Hematopoietic multipotent progenitor cell treated with erythropoietin and hydrocortisone succinate and interleukin-3 and kit ligand, for 17 days (in vitro differentiated cells): ENCODE results near the gene MGLL.

Experiments
- DNase-seq: peaks from one replicate; pipeline ENCODE4 v3.0.0-alpha.2; 2015; ENCODE audit warnings: low spot score

Gene MGLL

DNA sequence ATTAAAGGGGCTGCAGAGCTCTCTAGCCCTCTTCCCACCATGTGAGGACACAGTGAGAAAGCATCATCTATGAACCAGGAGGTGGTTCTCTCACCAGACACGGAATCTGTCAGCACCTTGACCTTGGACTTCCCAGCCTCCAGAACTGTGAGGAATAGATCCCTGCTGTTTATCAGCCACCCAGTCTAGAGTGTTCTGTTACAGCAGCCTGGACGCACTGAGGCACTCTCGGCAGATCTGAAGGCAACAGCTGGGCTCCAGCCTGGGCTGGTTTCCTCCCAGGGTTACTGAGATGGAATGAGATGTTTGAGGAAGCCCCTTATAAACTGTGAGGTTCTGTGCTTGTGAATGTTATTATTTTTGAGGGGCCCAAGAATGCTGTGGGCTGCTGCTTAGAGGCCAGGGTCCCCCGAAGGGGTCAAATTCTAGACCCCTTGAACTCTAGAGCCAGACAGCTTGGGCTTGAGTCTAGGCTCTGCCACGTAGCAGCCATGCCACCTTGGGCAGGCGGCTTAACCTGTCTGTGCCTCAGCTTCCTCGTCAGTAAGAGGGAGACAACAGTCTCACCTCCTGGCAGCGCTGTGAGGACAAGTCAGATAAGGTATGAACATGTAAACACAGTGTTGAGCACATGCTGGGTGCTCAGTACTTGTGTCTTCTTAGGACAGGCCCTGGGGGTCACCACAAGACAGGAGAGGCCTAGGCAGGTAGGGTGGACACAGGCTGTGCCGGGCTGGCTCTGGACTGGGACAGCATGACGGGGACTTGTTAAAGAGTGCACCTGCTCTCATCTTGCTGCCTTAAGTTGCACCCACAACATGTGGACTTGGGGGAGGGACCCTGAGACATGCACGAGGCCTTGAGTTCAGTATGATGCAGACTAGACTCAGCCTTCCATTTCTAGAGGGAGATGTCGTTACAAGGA is 49.2 kb downstream of the MGLL start:
- no peak for DNase-seq

GRCh38 chr3:127772273-127772672 is 50.0 kb downstream of the MGLL start:
- no peak for DNase-seq

DNA sequence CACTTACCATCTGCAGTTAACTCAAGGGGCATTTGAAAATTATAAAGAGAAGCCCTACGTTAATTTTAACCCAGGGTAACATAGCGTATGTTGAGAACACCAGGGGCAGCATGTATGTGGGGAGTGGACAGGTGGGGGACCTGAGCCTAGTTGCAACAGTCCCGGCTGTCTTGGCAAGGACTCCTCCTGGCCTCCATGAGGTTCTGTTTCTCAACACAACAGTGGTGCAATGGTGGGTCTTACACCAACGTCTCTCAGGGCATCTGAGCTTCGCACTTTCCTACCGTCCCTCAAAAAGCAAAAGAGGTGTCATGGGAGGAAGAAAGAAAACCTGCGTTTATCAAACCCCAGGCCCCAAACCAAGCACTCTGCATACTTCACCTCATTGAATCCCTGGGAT is 50.6 kb downstream of the MGLL start:
- no peak for DNase-seq

DNA sequence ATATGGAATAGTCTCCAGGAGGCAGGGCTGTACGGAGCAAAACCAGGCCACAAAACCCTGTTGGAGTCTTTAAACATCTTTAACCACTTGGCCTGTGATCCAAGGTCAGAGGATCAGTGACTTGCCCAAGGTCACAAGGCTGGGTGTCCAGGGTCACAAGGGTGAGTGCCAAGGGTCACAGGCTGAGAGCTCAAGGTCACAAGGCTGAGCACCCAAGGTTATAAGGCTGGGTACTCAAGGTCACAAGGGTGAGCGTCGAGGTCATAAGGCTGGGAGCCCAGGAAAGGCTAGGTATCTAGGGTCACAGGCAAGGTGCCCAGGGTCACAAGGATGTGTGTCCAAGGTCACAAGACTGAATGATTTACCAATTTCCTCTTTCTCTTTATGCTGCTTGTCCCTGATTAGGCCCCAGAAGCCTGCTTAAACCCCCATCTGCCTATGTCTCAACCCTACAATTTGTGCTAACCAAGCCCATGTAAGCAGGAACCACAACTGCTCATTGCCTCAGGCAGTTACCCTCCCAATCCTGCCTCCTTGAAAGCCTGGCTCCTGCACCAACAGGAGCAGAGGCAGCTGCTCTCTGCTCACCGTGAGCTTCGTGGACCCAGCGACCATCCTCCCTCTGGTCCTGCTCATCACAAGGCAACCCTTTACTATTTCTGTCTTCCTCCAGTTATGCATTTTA is 51.5 kb downstream of the MGLL start:
- no peak for DNase-seq

DNA sequence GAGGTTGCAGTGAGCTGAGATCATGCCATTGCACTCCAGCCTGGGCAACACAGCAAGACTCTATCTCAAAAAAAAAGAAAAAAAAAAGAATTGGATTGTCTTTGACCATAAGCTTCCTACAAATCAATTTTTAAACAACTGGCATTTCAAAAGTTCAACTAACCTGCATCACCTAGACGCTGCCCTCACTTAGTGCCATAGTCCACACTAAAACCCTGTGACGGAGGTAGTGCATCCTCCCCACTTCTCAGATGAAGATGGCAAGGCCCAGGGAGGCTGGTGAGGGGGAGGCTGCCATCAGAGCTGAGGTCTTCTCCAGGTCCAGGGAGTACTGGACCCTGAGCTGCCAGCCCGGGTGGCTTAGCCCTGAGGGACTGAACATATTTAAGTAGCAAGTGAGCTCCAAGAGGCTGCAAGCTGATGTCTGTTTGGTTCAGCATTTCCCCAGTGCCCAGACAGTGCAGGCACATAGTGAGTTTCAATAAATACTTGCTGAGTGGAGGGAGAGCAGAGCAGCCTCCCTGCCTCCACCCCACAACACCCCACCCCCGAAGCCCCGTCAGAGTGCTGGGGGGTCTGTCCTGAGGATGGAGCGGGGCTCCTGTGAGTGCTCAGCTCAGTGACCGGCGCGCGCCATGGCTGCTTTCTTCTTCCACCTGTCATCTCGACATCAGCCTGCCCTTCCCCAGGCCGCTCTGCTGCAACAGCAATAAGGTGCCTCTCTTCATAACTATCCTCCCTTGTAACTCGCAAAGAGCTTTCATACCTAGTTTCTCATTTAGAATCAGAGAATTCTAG is 52.8 kb downstream of the MGLL start:
- DNase-seq: no peak

DNA sequence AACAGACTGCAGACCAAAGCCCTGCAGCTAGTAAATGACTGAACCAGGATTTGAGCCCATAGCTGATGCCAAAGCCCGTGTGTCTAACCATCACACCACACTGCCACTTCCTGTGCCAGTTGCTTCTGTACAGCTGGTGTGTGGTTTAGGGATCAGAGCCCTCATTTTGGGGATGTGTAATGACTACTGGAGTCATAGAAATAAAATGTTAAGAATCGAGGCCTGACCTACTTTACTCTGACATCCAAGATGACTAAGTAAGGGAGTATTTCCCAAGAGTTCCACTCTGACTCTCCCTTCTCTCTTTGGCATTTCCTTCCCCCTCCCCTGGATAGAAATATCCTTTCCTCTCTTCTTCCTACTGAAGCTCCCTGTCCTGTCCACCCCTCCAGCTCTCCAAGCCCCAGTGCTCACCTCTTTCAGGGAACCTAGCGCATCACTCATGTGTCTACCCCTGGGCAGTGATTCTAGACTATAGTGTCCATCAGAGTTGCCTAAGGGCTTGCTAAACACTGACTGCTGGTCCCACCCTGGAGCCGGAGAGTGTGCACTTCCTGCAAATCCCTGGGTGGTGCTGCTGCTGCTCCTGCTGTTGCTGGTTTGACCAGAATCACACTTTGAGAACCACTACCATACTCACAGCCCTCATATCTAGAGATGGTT is 53.8 kb downstream of the MGLL start:
- DNase-seq: no peak

DNA sequence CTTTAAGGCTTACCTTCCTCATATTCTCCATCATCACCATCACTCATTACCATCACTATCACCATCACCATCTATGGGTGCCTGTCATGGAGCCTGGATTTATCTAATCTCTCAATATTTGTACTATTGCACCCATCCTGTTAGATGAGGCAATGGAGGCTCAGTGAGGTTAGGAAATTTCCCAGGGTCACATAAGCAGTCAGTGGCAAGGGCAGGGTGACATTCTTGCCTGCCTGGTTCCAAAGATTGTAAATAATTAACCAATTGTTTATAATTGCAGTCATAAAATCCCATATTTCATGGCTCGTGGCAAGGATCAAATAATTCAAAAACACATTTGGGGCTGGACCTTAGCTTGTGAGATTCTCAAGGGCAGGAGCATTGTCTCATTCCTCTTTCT is 55.2 kb downstream of the MGLL start:
- no peak for DNase-seq

- no peak for DNase-seq
These were observed 56.6 kb downstream of the MGLL start for GRCh38 chr3:127765735-127766134.

- DNase-seq: no peak
These were observed 57.4 kb downstream of the MGLL start for GRCh38 chr3:127764841-127765362.

DNA sequence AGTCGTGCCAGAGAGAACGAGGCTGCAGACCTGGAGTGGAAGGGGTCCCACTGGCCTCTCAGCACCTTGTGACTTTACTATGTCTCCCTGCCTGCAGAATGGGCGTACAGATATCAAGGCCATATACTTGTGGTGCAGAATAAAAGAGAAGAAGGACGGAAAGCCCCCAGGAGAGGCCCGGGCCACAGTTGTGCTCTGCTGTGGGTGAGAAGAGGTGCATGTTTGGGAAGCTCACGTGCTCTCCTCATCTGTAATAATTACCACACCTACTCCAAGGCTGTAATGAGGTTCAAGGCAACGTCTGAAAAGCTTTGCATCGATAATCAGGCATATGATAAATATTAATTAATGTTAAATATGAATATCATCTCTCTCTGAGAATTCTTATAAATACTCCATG is 58.0 kb downstream of the MGLL start:
- no peak for DNase-seq

DNA sequence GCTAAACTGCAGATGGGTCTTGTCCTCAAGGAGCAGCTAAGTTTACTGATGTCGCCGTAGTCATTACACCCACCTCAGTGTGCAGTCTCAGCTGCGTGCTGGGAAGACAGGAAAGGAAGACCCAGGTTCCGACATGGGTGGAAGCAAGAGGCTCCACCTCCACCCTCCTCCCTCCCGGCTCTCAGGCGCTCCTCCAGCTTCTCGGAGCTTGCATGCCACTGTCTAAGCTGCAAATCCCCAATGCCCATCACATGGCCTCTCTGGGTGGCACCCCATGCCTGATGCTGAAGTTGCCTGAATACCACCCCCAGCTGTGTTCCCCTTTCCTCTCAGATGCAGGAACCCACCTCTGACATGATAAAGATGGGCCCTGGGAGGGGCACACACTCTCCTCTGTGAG is 58.5 kb downstream of the MGLL start:
- DNase-seq: no peak

- DNase-seq: no peak
These were observed 59.0 kb downstream of the MGLL start for GRCh38 chr3:127763337-127763736.

GRCh38 chr3:127762787-127763105 is 59.6 kb downstream of the MGLL start:
- no peak for DNase-seq

DNA sequence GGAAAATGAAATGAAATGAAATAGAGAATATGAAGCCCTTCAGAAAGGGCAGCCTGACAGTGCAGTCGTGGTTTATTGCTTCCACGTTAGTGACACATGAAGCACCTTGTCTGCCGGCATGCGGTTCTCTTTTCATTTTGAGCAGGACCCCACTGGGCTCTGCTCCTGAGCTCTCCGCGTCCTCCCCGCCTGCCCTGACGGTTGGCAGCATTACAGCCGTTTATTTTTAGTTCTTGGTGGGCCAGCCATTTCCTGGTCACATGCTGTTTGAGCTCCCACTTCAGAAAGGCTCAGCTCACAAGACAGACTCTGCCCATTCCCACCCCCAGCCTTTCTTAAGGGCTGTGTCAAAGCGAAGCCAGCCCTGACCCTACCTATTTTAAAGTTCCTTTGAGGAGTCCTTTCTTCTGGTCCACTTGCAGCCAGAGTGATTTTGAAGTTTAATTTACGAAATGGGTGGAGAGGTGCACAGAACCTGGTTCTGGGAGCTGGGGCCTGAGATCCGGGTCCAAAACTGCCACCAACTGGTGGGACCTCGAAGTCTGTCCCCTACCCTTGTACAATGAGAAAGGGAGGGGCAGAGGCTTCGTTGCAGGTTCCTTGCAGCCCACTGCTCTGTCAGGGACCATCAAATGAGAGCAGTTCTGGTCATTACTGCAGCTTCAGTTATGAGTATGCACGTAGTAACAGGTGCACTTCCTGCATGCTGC is 60.1 kb downstream of the MGLL start:
- DNase-seq: no peak

GRCh38 chr3:127761441-127761801 is 60.9 kb downstream of the MGLL start:
- DNase-seq: peak; percentile 28

- no peak for DNase-seq
These were observed 61.4 kb downstream of the MGLL start for GRCh38 chr3:127760791-127761440.

DNA sequence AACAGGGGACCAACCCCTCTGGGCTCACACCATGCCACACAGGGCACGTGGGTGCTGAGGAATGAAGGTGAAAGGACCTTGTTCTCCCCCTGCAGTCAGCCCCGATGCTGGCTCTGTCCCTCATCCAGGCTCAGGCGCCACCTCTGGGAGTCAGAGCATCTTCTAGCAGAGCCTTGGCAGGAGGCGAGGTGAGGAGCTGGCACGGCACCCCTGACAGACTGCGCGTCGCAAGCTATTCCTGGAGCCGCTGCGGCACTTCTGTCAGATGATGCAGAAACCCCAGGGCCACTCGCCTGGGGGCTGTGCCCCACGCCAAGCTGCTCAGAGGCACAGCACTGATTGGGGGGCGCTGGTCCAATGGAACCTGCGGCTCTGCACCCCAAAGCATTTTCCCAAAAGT is 62.0 kb downstream of the MGLL start:
- no peak for DNase-seq

DNA sequence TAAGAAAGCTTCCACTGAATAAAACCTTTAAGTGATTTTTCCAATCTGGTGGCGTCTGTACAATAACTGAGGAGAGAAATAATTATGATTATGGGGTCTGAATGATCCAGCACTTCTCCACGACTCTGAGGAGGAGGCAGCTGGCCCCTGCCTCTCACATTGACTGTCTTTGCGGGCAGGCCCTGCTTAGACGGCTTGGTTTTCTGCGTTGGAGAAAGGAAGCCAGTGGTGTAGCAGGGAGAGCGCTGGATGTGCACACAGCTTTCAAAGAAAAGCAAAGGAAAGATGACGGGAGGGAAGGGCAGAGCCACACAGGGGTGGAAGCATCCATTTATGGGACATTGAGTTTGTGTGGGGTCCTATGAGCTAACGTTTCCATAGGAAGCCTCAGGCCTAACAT is 62.5 kb downstream of the MGLL start:
- DNase-seq: no peak

GRCh38 chr3:127758013-127758412 is 64.3 kb downstream of the MGLL start:
- no peak for DNase-seq

DNA sequence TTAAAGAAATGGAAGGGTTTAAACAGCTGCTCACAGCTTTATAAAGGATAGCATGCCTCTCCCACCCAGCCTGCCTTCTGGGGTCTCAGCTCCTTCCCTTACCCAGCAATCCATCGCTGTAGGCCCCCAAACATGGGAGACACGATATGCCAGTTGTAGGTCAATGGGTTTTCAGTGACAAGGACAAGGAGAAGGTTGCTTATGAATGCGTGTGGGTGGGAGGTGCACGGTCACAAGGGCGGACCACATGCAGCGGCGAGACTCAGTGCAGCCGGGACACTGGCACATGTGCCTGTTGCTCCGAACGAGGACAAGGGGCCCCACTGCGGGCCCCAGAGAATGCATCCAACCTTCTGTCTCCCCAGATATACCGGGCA is 67.0 kb downstream of the MGLL start:
- DNase-seq: no peak
